K562 (cell line): Measurements from ENCODE around the gene UBE2D3. TPM values are rescaled to one million over a fixed set of nuclear protein-coding genes. Genes with fewer than 3 reads are reported as not detected.

ENCODE experiments used
- FOXK1 ChIP-seq: sonication (generic); formaldehyde crosslinking; IDR thresholded peaks from 2 replicates; pipeline ENCODE4 v1.8.0; 2022; ENCODE audit warnings: missing genetic modification reagents, mild to moderate bottlenecking, borderline replicate concordance
- FOXM1 ChIP-seq, 2 experiments: fragments of 450-650 bp in 1 of 2; sonication (generic) in 1 of 2; formaldehyde crosslinking in 1 of 2; IDR thresholded peaks; 2 replicates each; pipeline versions ENCODE4 v1.6.1 to v1.9.0; 2017 to 2022; ENCODE audit warnings: low read depth in 2 of 2, mild to moderate bottlenecking in 2 of 2, missing genetic modification reagents in 1 of 2, moderate library complexity in 1 of 2
- JUND ChIP-seq, 2 experiments: IDR thresholded peaks; 2 replicates in 1 of 2; 3 replicates in 1 of 2; pipeline ENCODE4 v1.6.1; 2011; ENCODE audit warnings: borderline replicate concordance in 2 of 2, low read depth in 2 of 2, low read length in 2 of 2, improper control_type of control experiment in 1 of 2, missing biosample characterization in 1 of 2, missing genetic modification characterization in 1 of 2, missing genetic modification reagents in 1 of 2
- ZNF232 ChIP-seq: sonication (generic); formaldehyde crosslinking; IDR thresholded peaks from 2 replicates; pipeline ENCODE4 v1.8.0; 2022; ENCODE audit warnings: mild to moderate bottlenecking, missing genetic modification reagents
- ZNF311 ChIP-seq: fragments of 250-450 bp; sonication (Bioruptor Pico); IDR thresholded peaks from 2 replicates; pipeline ENCODE4 v1.4.0; 2020; ENCODE audit warnings: mild to moderate bottlenecking, moderate library complexity
- ZNF830 ChIP-seq: fragments of 250-450 bp; sonication (Bioruptor Pico); IDR thresholded peaks from 2 replicates; pipeline ENCODE4 v1.5.0; 2021; ENCODE audit warnings: mild to moderate bottlenecking
- ZSCAN29 ChIP-seq: fragments of 450-650 bp; IDR thresholded peaks from 2 replicates; pipeline ENCODE4 v1.6.1; 2017
- polyA plus RNA-seq, 8 experiments: library from polyadenylated mRNA; depleted of rRNA in 4 of 8; stranded (reverse) in 5 of 8; unstranded in 3 of 8; fragments of >200 nt; fragmentation: Nextera tagmentation in 2 of 8; fragmentation: Illumina TruSeq in 1 of 8; extraction: Ambion mirVana in 2 of 8; extraction: Trizol in 1 of 8; gene quantifications; 2 replicates each; pipeline versions ENCODE4 v1.2.1 to v1.2.3, GENCODE V29; 2011 to 2014; ENCODE audit warnings: inconsistent platforms in 1 of 8, missing spikeins in 1 of 8
- total RNA-seq, 7 experiments: library from RNA; depleted of rRNA in 6 of 7; stranded (reverse); fragments of >200 nt in 6 of 7; fragmentation: Illumina TruSeq in 2 of 7; extraction: Trizol in 2 of 7; gene quantifications; 2 replicates each; pipeline versions ENCODE4 v1.2.1 to v1.2.3, GENCODE V29; 2011 to 2021; ENCODE audit warnings: low replicate concordance in 1 of 7
- TF ChIP-seq, protein P1 (sequence below): fragments of 250-450 bp; sonication (Bioruptor Pico); IDR thresholded peaks from 2 replicates; pipeline ENCODE4 v1.9.0; 2021; ENCODE audit warnings: mild to moderate bottlenecking, inconsistent platforms
- TF ChIP-seq, protein P2 (sequence below): IDR thresholded peaks from 3 replicates; pipeline ENCODE4 v1.6.1; 2011; ENCODE audit warnings: borderline replicate concordance, mild to moderate bottlenecking; ENCODE audit not compliant: insufficient read length, insufficient read depth
- TF ChIP-seq, protein P3 (sequence below): sonication (generic); formaldehyde crosslinking; IDR thresholded peaks from 2 replicates; pipeline ENCODE4 v1.8.1; 2023; ENCODE audit warnings: missing genetic modification reagents, mild to moderate bottlenecking, borderline replicate concordance

UBE2D3 gene
- total and polyA plus RNA-seq, 9 of the 15 experiments (the other 6 are each of a cell fraction or from before 2014, with no cell fraction given) = 191 to 618 (median 292) TPM

DNA sequence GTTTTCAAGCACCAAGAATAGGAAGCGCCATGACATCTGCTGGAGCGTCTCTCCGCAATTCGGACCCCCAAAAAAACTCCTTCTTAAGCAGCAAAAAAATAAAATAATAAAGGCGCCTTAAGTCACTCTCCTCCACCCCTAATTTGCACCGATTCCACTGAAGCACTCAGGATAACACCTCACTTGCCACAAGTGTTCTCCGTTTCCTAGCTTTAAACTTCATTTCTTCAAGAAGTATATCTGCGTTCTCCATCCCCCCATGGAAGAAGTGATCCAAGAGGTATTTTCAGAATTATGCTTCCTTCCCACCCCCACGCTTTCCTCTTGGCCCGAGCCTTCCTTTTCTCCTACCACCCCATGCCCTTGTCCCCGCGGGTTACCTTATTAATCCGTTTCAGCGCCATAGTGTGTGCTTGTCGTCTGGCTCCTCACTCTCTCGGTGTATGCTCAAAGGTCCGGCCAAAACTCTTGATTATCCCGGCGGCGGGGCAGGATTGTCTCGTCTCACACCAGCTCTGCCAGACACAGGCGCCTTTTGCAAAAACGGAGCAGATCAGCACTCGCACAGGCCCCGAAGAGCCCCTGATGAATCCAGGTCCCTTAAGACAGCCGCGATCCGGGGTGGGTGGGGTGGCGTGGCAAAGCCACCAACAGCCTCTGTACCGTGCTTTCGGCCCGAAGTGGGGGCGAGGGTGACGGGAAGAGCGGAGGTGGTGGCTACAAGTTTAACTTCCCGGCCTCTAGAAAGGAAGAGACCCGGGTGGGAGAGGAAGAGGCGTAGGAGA lies 1.1 kb downstream of the UBE2D3 start (continued):
- TF ChIP-seq FOXK1 (CRISPR knock-in tag) (peak; percentile 69), ZNF311 (CRISPR knock-in tag) (no peak), FOXM1 (IDR thresholded peaks at IDR 0.05; ENCODE audit: low read depth) (no peak), FOXM1 (CRISPR knock-in tag; IDR thresholded peaks at IDR 0.05; ENCODE audit: low read depth) (0 out of 2 replicates have a peak, but pooled peaks have one; percentile 13), ZNF830 (CRISPR knock-in tag) (no peak), ZNF232 (CRISPR knock-in tag) (peak; percentile 75; the same call in 1 of the 2 replicates), ZSCAN29 (no peak), JUND (IDR thresholded peaks at IDR 0.05; ENCODE audit: borderline replicate concordance, low read depth, low read length) (no peak), JUND (tag; IDR thresholded peaks at IDR 0.05; ENCODE audit: borderline replicate concordance, low read depth, low read length) (no peak; the same call in 2 of the 3 replicates)
- TF ChIP-seq, protein P1, sequence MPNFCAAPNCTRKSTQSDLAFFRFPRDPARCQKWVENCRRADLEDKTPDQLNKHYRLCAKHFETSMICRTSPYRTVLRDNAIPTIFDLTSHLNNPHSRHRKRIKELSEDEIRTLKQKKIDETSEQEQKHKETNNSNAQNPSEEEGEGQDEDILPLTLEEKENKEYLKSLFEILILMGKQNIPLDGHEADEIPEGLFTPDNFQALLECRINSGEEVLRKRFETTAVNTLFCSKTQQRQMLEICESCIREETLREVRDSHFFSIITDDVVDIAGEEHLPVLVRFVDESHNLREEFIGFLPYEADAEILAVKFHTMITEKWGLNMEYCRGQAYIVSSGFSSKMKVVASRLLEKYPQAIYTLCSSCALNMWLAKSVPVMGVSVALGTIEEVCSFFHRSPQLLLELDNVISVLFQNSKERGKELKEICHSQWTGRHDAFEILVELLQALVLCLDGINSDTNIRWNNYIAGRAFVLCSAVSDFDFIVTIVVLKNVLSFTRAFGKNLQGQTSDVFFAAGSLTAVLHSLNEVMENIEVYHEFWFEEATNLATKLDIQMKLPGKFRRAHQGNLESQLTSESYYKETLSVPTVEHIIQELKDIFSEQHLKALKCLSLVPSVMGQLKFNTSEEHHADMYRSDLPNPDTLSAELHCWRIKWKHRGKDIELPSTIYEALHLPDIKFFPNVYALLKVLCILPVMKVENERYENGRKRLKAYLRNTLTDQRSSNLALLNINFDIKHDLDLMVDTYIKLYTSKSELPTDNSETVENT (CRISPR knock-in tag) = 0 out of 2 replicates have a peak, but pooled peaks have one; percentile 11
- TF ChIP-seq, protein P2, sequence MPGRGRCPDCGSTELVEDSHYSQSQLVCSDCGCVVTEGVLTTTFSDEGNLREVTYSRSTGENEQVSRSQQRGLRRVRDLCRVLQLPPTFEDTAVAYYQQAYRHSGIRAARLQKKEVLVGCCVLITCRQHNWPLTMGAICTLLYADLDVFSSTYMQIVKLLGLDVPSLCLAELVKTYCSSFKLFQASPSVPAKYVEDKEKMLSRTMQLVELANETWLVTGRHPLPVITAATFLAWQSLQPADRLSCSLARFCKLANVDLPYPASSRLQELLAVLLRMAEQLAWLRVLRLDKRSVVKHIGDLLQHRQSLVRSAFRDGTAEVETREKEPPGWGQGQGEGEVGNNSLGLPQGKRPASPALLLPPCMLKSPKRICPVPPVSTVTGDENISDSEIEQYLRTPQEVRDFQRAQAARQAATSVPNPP = no peak
- TF ChIP-seq, protein P3, sequence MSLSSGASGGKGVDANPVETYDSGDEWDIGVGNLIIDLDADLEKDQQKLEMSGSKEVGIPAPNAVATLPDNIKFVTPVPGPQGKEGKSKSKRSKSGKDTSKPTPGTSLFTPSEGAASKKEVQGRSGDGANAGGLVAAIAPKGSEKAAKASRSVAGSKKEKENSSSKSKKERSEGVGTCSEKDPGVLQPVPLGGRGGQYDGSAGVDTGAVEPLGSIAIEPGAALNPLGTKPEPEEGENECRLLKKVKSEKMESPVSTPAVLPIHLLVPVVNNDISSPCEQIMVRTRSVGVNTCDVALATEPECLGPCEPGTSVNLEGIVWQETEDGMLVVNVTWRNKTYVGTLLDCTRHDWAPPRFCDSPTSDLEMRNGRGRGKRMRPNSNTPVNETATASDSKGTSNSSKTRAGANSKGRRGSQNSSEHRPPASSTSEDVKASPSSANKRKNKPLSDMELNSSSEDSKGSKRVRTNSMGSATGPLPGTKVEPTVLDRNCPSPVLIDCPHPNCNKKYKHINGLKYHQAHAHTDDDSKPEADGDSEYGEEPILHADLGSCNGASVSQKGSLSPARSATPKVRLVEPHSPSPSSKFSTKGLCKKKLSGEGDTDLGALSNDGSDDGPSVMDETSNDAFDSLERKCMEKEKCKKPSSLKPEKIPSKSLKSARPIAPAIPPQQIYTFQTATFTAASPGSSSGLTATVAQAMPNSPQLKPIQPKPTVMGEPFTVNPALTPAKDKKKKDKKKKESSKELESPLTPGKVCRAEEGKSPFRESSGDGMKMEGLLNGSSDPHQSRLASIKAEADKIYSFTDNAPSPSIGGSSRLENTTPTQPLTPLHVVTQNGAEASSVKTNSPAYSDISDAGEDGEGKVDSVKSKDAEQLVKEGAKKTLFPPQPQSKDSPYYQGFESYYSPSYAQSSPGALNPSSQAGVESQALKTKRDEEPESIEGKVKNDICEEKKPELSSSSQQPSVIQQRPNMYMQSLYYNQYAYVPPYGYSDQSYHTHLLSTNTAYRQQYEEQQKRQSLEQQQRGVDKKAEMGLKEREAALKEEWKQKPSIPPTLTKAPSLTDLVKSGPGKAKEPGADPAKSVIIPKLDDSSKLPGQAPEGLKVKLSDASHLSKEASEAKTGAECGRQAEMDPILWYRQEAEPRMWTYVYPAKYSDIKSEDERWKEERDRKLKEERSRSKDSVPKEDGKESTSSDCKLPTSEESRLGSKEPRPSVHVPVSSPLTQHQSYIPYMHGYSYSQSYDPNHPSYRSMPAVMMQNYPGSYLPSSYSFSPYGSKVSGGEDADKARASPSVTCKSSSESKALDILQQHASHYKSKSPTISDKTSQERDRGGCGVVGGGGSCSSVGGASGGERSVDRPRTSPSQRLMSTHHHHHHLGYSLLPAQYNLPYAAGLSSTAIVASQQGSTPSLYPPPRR (CRISPR knock-in tag) = no peak
